ENCODE data around the gene TLCD5.

DNA sequence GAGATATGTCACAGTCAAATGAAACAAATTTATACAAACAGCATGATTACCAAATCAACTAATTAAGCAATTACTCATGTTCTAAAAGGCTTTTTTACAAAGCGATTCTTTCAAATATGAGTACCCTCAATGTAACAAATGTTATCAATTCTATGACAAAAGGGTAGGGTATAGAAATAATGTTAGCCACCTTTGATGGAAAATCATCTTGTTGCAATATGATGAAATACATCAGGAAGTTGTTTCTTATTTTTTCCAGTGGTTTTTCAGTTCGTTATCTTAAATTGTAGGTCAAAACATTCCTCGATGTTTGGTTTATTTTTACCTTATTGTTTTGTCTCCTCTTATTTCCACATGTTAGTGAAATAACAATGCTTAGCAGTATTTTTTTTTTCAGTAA is 17.6 kb downstream of the TLCD5 start:
- TF ChIP-seq, protein P1, sequence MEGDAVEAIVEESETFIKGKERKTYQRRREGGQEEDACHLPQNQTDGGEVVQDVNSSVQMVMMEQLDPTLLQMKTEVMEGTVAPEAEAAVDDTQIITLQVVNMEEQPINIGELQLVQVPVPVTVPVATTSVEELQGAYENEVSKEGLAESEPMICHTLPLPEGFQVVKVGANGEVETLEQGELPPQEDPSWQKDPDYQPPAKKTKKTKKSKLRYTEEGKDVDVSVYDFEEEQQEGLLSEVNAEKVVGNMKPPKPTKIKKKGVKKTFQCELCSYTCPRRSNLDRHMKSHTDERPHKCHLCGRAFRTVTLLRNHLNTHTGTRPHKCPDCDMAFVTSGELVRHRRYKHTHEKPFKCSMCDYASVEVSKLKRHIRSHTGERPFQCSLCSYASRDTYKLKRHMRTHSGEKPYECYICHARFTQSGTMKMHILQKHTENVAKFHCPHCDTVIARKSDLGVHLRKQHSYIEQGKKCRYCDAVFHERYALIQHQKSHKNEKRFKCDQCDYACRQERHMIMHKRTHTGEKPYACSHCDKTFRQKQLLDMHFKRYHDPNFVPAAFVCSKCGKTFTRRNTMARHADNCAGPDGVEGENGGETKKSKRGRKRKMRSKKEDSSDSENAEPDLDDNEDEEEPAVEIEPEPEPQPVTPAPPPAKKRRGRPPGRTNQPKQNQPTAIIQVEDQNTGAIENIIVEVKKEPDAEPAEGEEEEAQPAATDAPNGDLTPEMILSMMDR (IDR thresholded peaks at IDR 0.05) = no peak
- TF ChIP-seq POLR2AphosphoS5 (IDR thresholded peaks at IDR 0.05) = no peak
